HUES64 (cell line): ENCODE data around the gene CLTA. TPM values are rescaled to one million over a fixed set of nuclear protein-coding genes. Genes with fewer than 3 reads are reported as not detected.
A peak's percentile ranks its signal among the peaks of the same experiment; 100 is the strongest.

Source experiments
- H3K27ac ChIP-seq: 2 replicates; pipeline ENCODE4 v1.7.0; 2013; ENCODE audit warnings: low read depth, low read length, inconsistent platforms
- H3K27me3 ChIP-seq: 2 replicates; pipeline ENCODE4 v1.6.1; 2013; ENCODE audit warnings: mild to moderate bottlenecking, low read length; ENCODE audit not compliant: insufficient read depth
- H3K36me3 ChIP-seq: 2 replicates; pipeline ENCODE4 v1.6.1; 2013; ENCODE audit warnings: mild to moderate bottlenecking, low read length; ENCODE audit not compliant: insufficient read depth
- H3K4me1 ChIP-seq: 2 replicates; pipeline ENCODE4 v1.6.1; 2013; ENCODE audit warnings: mild to moderate bottlenecking, low read length, moderate library complexity; ENCODE audit not compliant: insufficient read depth
- H3K4me3 ChIP-seq: 2 replicates; pipeline ENCODE4 v1.5.1; 2013; ENCODE audit warnings: mild to moderate bottlenecking, low read length, moderate library complexity
- H3K9ac ChIP-seq: 2 replicates; pipeline ENCODE4 v1.6.1; 2013; ENCODE audit warnings: mild to moderate bottlenecking, low read depth, low read length
- H3K9me3 ChIP-seq: 2 replicates; pipeline ENCODE4 v1.6.1; 2013; ENCODE audit warnings: low read depth, low read length; ENCODE audit not compliant: insufficient read depth
- WGBS: fragments of 150-250, 120-280 bp; methylation state at CpG from one replicate; pipeline ENCODE4 v1.1.7; 2013; ENCODE audit warnings: missing lambda C conversion rate; 5-methylcytosine and 5-hydroxymethylcytosine counted together
- polyA plus RNA-seq, 2 experiments: library from polyadenylated mRNA; stranded (reverse); fragments of 50-300 nt; gene quantifications; one replicate each; pipeline ENCODE4 v1.2.3, GENCODE V29; 2013

CLTA gene
- 246 TPM for polyA plus RNA-seq (2013, experiment 1 of 2)
- 242 TPM for polyA plus RNA-seq (2013, experiment 2 of 2)

- peak within 1 kb of the TSS; percentile 88 for H3K9ac ChIP-seq
- peaks cover 21% of the 10 kb centered on the region for H3K36me3 ChIP-seq
- peaks cover 18% of the 10 kb centered on the region; the same call in 1 of the 2 replicates for H3K4me1 ChIP-seq
- H3K27ac ChIP-seq = peak within 1 kb of the TSS; percentile 78
- WGBS = under 1% methylated on average over 68 of the region's 68 CpGs
- H3K27me3 ChIP-seq = no peaks in the 10 kb centered on the region
- no peaks in the 10 kb centered on the region for H3K9me3 ChIP-seq
- peak within 1 kb of the TSS; percentile 93 for H3K4me3 ChIP-seq
Measured at GRCh38 chr9:36190388-36191289, at the start of gene CLTA. Gene CLTA (plus strand): TSS chr9:36190921. CDS start chr9:36191057, 136 bp downstream.

- Histone ChIP-seq H3K4me3 (no peak overlapping the region), H3K27ac (no peak overlapping the region), H3K4me1 (peaks cover 8% of the 10 kb centered on the region), H3K9ac (no peak overlapping the region), H3K36me3 (no peaks in the 10 kb centered on the region), H3K9me3 (peaks cover 2% of the 10 kb centered on the region; the same call in 1 of the 2 replicates), H3K27me3 (peaks cover 43% of the 10 kb centered on the region)
- WGBS = 80% methylated on average over 4 of the region's 4 CpGs
Measured at GRCh38 chr9:36141288-36141687, 49.4 kb upstream of the CLTA start.

GRCh38 chr9:36141761-36142160 lies 49.0 kb upstream of the CLTA start:
- no peaks in the 10 kb centered on the region for H3K36me3 ChIP-seq
- H3K4me1 ChIP-seq = peaks cover 8% of the 10 kb centered on the region
- H3K9me3 ChIP-seq = peaks cover 2% of the 10 kb centered on the region; the same call in 1 of the 2 replicates
- H3K27me3 ChIP-seq = peaks cover 38% of the 10 kb centered on the region
- H3K27ac ChIP-seq = no peak overlapping the region
- H3K9ac ChIP-seq = no peak overlapping the region
- WGBS = 93% methylated on average over 7 of the region's 7 CpGs
- H3K4me3 ChIP-seq = no peak overlapping the region

GRCh38 chr9:36142510-36143244 lies 48.0 kb upstream of the CLTA start:
- H3K4me3 ChIP-seq = no peak overlapping the region
- no peak overlapping the region for H3K27ac ChIP-seq
- H3K9ac ChIP-seq = no peak overlapping the region
- H3K4me1 ChIP-seq = peaks cover 1% of the 10 kb centered on the region; the same call in 1 of the 2 replicates
- WGBS = 91% methylated on average over 12 of the region's 12 CpGs
- H3K27me3 ChIP-seq = peaks cover 29% of the 10 kb centered on the region
- peaks cover 2% of the 10 kb centered on the region; the same call in 1 of the 2 replicates for H3K9me3 ChIP-seq
- H3K36me3 ChIP-seq = no peaks in the 10 kb centered on the region

- H3K9me3 ChIP-seq = peaks cover 2% of the 10 kb centered on the region; the same call in 1 of the 2 replicates
- H3K27me3 ChIP-seq = peaks cover 23% of the 10 kb centered on the region
- H3K9ac ChIP-seq = no peak overlapping the region
- H3K36me3 ChIP-seq = no peaks in the 10 kb centered on the region
- no peaks in the 10 kb centered on the region for H3K4me1 ChIP-seq
- no peak overlapping the region for H3K4me3 ChIP-seq
- 90% methylated on average over 13 of the region's 13 CpGs for WGBS
- no peak overlapping the region for H3K27ac ChIP-seq
Measured at GRCh38 chr9:36143245-36143641, 47.5 kb upstream of the CLTA start.

- Histone ChIP-seq H3K9me3 (peaks cover 2% of the 10 kb centered on the region; the same call in 1 of the 2 replicates), H3K9ac (no peak overlapping the region), H3K27ac (no peak overlapping the region), H3K4me3 (no peak overlapping the region), H3K36me3 (no peaks in the 10 kb centered on the region), H3K27me3 (peaks cover 10% of the 10 kb centered on the region), H3K4me1 (no peaks in the 10 kb centered on the region)
- WGBS = 94% methylated on average over 12 of the region's 12 CpGs
Measured at GRCh38 chr9:36144309-36145232, 46.1 kb upstream of the CLTA start.

GRCh38 chr9:36145970-36146369 lies 44.8 kb upstream of the CLTA start:
- no peak overlapping the region for H3K27ac ChIP-seq
- H3K4me1 ChIP-seq = no peaks in the 10 kb centered on the region
- peaks cover 2% of the 10 kb centered on the region; the same call in 1 of the 2 replicates for H3K9me3 ChIP-seq
- H3K9ac ChIP-seq = no peak overlapping the region
- no peaks in the 10 kb centered on the region for H3K27me3 ChIP-seq
- H3K36me3 ChIP-seq = no peaks in the 10 kb centered on the region
- H3K4me3 ChIP-seq = no peak overlapping the region
- WGBS = 95% methylated on average over 4 of the region's 4 CpGs

- H3K36me3 ChIP-seq = no peaks in the 10 kb centered on the region
- H3K27ac ChIP-seq = no peak overlapping the region
- H3K9me3 ChIP-seq = peaks cover 2% of the 10 kb centered on the region; the same call in 1 of the 2 replicates
- H3K9ac ChIP-seq = no peak overlapping the region
- H3K27me3 ChIP-seq = no peaks in the 10 kb centered on the region
- no peaks in the 10 kb centered on the region for H3K4me1 ChIP-seq
- no peak overlapping the region for H3K4me3 ChIP-seq
- 89% methylated on average over 10 of the region's 10 CpGs for WGBS
Measured at GRCh38 chr9:36146651-36147050, 44.1 kb upstream of the CLTA start.

GRCh38 chr9:36147441-36148175 lies 43.1 kb upstream of the CLTA start:
- Histone ChIP-seq H3K27ac (no peak overlapping the region), H3K36me3 (no peaks in the 10 kb centered on the region)
- WGBS = 95% methylated on average over 14 of the region's 14 CpGs

More at GRCh38 chr9:36147441-36148175, 43.1 kb upstream of the CLTA start:
- no peak overlapping the region for H3K4me3 ChIP-seq
- no peak overlapping the region for H3K9ac ChIP-seq
- H3K9me3 ChIP-seq = peaks cover 2% of the 10 kb centered on the region; the same call in 1 of the 2 replicates
- no peaks in the 10 kb centered on the region for H3K4me1 ChIP-seq
- H3K27me3 ChIP-seq = no peaks in the 10 kb centered on the region
